CD4-positive, alpha-beta T cell treated with Interleukin-10 for 1 hour (primary cell): ENCODE results near the gene POC5.
"Not testable (repeated sequence)": the region's sequence is repeated elsewhere in the genome, so short reads cannot be mapped to it uniquely, and the experiment has no call there.

Source experiments
- DNase-seq: peaks from one replicate; pipeline ENCODE4 v3.0.0-alpha.2; 2020

The POC5 gene

DNA sequence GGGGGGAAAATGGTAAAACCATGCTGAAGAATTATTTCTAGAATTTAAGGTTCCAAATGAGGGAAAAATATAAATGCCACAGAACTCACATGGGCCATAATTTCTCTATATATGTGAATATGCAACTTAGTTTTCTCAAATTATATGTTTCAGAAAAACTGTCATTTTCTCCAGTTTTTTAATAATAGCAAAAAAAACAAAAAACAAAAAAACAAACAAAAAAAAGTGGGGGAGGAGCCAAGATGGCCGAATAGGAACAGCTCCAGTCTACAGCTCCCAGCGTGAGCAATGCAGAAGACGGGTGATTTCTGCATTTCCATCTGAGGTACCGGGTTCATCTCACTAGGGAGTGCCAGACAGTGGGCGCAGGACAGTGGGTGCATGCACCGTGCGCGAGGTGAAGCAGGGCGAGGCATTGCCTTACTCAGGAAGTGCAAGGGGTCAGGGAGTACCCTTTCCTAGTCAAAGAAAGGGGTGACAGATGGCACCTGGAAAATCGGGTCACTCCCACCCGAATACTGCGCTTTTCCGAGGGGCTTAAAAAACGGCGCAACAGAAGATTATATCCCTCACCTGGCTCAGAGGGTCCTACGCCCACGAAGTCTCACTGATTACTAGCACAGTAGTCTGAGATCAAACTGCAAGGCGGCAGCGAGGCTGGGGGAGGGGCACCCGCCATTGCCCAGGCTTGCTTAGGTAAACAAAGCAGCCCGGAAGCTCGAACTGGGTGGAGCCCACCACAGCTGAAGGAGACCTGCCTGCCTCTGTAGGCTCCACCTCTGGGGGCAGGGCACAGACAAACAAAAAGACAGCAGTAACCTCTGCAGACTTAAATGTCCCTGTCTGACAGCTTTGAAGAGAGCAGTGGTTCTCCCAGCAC lies 21.5 kb downstream of the POC5 start:
- not testable (repeated sequence) for DNase-seq

DNA sequence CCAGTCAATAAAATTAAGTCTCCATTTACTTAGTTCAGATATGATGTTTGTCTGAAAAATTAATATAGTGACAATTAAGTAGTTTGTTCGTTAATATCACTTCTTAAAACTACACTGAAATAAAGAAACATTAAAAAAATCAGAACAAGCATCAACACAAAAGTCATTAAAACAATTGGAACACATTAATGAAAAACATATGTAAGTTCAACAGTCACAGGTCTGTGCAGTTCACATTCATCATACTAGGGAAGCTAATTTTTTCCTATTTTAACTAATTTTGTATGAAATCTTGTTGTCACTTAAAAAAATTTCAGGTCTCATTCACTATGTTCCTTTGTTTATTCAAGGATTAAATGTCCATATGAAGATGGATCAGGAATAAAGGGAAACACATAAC lies 22.5 kb downstream of the POC5 start:
- no peak for DNase-seq

DNA sequence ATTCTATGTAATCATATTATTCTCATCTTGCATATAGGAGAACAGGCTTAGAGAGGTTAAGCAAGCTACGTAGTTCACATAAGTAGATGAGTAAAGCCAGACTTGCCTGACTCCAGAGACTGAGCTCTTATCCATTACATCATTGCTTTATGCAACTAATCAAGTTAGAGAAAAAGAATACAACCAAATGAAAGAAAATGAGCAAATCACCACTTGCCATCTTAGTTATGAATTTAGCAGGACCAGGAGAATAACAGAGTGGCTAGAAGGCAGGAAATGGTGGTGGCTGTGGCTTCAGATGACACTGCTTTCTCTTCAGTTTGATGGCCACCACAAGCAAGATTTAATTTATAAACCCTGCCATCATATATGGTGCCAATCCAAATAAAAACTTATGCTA lies 26.6 kb downstream of the POC5 start:
- DNase-seq: no peak

DNA sequence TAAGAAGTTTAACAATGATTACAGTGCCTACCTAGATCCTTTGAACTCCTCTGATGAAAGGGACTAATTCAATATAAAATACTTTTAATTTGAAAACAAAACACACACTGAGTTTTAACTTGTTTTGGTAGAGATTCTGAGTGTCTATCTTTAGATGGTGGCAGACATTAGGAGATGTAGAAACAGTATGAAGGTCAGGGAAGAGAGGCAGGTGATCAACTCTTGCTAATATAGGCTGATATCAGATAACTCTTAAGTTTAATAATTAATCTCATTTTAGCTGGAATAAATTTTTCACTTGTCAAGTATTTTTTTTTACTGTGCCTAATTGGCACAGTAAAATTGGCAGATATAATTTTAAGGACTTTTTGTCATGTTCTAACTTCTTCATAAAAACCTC lies 30.8 kb downstream of the POC5 start:
- no peak for DNase-seq

DNA sequence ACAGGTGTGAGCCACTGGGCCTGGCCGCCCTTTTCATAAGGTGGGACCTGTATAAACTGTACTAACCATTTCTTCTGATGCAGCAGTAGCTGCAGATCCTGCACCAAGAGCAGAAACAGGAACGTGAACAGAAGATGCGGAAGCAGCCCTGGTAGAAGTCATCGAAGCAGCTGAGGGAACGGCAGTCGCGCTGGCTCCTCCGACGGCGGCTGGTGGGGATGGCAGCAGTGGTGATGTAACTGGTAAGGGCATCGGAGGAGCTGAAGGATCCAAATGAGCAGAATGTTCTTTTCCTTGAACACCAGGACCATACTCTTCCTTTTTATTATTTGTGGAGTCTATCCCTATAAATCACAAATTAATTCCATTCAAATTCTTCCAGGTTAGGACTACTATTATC lies 32.1 kb downstream of the POC5 start:
- DNase-seq: no peak

DNA sequence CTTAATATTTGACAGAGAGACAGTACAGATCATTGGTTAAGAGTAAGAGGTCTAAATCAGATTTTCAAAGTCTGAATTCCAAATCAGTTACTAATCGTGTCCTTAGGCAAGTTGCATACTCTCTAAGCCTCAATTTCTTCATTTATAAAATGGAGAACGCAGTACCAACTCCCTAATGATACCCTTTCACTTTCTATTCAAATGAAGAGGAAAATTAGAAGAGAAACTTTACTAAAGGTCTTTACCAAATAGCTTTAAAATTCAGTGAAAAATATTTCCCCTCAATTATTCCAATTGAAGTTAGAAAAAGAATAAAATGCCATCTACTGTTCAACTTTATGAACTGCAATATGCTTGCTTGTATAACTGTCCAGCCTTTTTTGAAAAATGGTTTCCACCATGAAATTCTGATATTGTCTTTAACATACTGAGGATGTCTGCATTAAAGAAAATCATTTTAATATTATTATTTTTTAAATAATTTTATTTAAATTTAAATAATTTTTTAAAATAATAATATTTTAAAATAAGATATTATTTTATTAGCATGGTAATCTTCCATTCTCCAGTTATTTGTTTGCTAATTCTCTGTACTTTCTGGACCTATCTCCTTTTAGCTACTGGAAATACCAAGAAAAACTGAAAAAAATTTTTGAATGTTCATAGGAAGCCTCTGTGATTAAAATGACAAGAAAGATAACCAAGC lies 36.0 kb downstream of the POC5 start:
- DNase-seq: peak; percentile 50

DNA sequence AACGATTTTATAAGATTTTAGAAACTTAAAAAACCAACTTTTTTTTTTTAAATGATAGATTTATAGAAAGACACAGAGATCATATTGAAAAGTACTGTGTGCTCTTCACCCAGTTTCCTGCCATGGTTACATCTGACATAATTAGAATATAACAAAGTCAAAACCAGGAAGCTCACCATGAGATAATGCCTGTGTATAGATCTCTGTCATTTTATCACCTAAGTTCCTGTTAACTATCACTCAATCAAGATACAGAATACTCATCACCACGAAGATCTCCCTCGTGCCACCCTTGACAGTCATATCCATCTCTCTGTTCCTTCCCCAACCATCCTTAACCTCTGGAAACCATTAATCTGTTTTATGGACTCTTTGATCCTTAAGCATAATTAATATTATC lies 39.1 kb downstream of the POC5 start:
- peak; percentile 37 for DNase-seq

DNA sequence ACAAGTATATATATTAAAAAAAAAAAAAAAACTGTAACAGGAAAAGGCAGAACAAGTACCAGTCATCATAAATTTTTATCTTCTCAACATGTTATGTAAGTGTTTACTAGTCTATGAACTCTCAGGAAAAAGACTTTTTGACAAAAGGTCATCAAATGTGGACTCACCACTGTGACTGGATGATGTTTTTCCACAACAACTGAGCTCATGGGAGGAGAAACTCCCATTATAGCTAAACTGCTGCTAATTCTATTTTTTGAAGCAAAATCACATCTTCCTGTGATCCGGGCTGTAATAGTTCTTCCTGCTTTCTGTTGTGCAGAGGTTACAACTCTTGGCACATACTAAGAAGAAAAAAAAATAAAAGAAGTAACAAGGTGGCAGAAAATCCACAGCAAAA lies 39.6 kb downstream of the POC5 start:
- DNase-seq: peak; percentile 16

DNA sequence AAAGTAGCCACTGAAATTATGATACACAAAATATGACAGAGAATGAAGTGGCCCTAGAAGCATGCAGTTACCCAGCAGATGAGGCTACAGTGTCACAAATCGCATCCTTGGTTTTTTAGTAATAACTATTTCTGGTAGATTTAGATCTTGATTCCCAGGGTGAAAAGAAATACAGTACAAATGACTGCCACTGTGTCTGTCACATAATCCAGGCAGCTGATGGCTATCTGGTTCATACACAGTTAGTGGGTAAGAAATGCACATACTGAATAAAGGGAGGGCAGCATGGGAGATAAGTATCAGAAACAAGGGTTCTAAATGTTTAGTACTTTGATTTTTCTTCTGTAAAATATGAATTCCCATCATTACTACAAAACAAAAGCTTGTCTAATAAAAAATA lies 41.5 kb downstream of the POC5 start:
- DNase-seq: no peak

DNA sequence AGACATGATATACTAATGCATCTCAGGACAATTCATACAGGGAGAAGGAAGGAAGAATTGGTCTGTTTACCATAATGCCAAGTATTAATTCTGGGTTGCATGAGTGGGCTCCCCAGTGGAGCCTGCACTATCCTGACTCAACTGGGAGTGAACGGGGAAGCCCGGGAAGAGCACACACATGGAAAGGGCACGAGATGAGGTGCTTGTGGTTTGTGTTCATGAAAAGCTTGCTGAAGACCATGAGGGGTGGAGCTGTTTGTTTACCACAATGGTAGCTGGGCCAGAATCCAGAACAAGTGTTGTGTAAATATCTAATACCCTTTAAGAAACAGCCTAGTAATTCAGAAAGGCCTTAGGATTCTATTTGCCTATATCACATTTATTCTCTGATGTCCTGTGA lies 44.6 kb downstream of the POC5 start:
- no peak for DNase-seq

DNA sequence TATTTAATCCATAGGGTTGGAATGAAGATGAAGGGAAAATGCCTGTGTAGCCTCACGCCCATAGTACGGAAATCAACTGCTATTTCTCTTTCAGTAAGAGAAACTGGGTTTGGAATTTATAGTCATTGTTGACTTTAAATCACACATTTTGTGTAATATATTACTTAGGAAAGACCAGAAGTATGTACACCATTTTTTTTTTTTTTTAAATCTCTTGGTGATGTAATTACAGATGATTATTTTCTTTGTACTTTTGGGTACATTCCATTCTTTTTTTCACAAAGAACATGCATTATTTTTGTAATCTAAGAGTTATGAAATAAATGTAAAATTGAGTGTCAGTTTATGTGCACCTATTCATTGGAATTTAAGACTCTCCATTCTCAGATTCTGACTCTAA lies 45.7 kb downstream of the POC5 start:
- no peak for DNase-seq

DNA sequence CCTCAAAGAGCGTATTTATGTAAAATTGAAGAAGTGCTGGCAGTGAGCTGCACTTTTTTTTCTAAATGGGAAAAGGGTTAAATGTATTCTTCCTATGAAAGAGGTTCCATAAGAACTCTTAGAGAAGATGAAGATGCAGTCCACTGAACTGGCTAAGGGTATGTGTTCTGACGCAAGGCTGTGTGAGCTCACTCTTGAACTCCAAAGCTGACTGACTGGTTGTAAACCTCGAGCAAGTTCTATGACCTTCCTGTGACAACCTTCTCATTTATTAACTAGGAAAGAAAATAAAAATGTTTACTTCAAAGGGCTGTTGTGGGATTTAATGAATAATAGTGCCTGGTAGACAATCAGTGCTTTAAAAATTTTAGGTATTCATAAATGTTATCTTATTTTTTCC lies 46.7 kb downstream of the POC5 start:
- no peak for DNase-seq

DNA sequence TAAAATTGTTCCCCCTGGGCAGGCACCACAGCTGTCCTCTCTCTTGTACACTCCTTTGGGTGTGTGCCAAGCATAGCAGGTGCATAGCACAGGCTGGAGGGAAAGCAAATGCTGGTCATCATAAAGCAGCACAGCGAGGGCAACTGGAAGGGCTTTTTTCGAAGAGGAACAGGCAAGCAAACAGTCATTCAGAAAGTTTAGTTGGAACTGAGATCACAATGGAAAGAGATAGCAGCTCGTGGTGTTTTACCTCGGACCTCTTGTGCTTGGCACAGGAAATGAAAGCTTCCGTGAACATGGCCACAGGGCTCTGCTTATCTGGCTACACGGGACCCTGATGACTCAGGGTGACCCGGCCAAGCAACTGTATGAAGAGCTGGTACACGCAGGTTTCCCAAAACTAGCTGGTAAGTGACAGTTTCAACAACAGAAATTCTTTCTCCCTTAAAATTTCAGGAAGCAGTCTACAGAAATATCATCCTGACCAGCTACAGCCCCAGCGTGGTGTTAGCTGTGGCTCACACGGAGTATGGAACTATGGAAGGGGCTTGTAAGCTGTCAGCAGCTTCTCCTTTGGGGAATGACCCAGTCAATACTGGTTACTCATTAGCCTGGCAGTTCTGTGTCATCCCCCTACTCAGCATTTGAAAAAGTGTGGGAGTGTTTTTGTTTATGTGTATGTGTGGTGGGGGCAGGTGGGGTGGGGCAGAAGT lies 48.1 kb downstream of the POC5 start:
- DNase-seq: peak; percentile 54

DNA sequence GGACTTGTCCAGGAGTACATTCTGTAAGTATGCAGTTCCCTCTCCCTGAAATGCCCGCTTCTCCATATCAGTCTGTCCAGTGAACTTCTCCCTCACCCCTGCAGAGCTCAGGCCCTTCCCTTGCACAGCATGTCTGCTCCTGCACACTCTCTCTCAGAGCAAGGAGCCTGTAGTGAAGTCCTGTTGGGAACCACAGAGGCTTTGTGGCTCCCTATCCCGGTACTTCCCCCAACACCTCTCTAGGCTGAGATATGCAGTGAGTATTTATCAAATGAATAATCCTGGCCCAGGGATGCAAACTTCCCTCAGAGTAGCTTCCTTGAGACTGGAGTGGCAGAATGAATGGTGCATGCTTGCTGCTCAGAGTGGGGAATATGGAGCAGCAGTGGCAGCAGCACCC lies 48.8 kb downstream of the POC5 start:
- no peak for DNase-seq

DNA sequence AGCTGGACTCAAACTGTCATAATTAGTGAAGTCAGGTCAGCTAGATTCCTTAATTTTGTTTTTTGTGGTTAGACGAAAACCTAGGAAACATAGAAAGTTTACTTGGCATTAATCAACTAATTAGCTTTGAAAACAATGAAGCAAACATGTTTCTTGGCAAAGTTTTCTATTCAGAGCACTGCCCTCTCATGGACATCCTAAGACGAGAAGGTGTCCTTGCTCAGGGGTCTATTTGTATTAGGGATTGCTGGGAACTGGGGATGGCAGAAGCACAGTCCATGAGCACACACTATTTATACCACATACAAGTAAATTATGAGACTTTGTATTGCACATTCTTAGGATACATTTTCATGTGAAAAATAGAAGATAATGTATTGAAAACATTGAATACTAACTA lies 49.7 kb downstream of the POC5 start:
- DNase-seq: no peak

DNA sequence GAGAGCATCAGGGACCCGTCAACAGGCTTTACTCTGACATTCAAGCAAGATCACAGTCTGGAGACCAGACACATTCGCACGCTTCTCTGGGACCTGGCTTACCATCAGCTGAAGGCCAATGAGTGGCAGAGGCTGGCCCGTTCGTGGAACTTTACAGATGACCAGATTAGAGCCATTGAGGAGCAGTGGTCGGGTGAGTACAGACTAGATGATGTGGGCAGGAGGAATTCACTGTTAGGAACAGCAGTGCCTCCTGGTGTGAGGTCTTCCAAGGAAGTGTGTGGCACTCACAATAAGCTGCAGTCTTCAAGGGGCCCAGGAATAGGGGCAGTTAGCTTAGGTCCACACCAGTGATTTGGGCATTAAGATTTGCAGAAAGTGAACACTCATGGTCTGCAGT lies 50.4 kb downstream of the POC5 start:
- DNase-seq: no peak

DNA sequence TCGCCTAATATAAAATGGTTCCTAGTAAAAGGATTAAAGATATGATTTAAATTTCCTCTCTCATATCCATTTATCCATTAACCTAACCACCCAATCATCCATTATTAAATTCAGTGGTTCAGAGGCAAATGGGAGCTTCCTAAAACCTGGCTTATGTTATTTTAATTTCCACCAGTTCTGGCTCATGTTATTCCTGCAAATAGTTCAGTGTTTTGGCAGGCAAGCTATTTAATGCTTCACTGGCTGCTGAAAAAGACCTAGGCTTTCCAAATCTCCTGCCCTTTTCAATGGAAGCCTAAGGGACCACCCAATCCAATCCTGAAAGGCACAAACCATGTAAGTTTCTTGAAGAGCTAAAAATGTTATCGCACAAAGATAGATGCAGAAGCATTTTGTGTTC lies 52.3 kb downstream of the POC5 start:
- no peak for DNase-seq

DNA sequence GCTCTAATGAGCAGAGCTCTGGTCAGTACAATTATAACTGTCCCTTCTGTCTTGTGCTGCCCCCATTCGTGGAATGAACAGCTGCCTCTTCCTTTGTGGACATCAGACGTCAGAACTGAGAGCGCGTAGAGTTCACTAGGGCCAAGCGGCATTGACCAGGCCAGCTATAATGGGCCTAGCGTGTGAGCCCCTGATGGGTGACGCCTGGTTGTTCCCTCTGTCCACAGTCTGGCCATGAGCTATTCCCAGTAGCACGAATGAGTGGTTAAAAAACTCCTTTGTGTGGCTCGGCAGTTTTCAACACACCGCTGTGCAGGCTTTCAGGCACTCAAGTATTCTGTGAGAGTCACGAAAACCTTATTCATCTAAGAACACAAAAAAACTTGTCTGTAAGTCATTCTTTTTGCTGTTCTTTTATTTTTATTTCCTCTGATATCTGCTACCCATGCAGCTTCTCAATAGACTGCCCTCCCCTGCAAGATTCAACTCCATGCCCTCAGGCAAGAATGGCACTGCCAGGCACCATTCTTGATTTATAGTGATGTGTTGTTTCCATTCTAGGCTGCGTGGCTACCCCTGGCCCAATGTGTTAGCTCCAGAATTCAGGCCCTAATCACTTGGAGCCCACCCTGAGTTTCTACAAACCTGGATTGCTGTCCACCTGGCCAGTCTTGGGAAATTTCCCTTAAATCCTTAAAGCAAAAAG lies 53.5 kb downstream of the POC5 start:
- DNase-seq: no peak

DNA sequence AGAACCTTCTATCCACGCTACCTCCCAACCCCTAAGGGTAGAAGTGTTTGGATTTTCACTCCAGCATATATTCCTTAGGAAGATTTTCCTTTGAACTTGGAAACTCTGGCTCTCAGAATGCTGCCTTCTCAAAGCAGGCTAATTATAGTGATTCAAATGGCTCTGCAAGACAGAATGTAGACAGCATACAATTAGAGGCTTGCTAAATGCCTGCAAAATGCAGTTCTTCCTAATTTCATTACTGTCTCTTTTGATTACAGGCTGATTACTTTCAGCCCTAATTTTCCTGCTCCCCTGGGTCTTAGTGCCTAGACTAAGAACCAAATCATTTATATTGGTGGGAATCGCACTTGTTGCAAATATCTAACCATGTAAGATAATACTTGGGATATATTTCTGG lies 55.2 kb downstream of the POC5 start:
- no peak for DNase-seq

DNA sequence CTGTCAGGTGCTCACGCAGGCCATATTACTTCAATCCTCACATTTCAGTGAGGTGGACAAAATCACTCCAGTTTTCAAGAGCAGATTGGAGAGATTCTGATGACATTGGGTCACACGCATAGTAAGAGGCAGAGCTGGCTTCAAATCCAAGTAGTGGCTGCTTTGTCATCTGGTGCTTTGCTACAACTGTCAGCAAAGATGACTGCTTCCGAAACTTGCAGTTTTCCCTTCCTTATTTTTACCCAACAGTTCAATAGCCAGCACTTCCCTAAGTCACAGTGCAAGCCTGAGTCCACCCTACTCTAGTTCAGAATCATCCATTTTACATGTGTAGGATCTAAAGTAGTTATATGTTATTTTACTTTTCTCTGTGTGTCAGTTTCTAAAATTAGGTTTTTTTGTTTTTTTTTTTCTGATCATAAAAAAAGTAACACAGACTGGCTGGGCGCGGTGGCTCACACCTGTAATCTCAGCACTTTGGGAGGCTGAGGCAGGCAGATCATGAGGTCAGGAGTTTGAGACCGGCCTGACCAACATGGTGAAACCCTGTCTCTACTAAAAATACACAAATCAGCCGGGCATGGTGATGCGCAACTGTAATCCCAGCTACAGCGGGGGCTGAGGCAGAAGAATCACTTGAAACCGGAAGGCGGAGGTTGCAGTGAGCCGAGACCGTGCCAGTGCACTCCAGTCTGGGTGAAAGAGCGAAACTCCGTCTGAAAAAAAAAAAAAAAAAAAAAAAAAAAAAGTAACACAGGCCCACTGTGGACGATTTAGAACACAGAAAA lies 56.4 kb downstream of the POC5 start:
- DNase-seq: no peak

DNA sequence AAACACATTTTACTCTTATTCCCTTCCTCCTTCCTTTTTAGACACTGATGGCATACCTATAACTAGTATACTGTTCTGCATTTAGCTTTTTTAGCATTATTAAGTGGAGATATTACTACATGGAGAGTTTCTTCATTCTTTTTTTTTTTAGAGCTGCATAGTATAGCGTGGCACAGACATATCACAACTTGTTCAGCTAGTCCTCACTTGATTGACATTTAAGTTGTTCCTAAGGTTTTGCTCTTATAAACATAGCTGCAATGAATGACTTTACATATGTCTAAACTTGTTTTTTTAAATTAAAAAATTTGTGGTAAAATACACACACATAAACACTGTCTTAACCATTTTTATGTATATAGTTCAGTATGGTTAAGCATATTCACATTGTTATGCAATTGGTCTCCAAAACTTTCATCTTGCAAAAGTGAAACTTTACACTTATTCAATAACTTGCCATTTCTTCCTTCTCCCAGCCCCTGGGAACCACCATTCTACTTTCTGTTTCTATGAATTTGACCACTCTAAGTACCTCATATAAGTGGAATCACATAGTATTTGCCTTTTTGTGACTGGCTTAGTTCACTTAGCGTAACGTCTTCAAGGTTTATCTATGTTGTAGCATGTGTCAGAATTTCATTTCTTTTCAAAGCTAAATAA lies 57.3 kb downstream of the POC5 start:
- DNase-seq: no peak
